Gastroesophageal sphincter (tissue), 4 donors: ENCODE results near the gene TSC22D3. TPM values are rescaled to one million over a fixed set of nuclear protein-coding genes. Genes with fewer than 3 reads are reported as not detected.
A peak's percentile ranks its signal among the peaks of the same experiment; 100 is the strongest.

Experiments used
- ATAC-seq: fragments of 150-250 bp; one replicate; pipeline ENCODE4 v1.9.1; 2016; ENCODE audit warnings: mild to moderate bottlenecking, moderate library complexity
- H3K27ac ChIP-seq, 4 donors: fragments of 200-600 bp; sonication (generic) in 3 of 4; 1 replicate in 3 of 4; 2 replicates in 1 of 4; pipeline ENCODE4 v1.5.1; 2016 to 2019
- H3K27me3 ChIP-seq: fragments of 200-600 bp; sonication (generic); one replicate; pipeline ENCODE4 v1.5.1; 2019
- H3K36me3 ChIP-seq, 2 donors: fragments of 200-600 bp; sonication (generic); one replicate each; pipeline ENCODE4 v1.5.1; 2019; ENCODE audit warnings: control low read depth in 1 of 2
- H3K4me1 ChIP-seq, 3 donors: fragments of 200-600 bp; sonication (generic); 1 replicate in 2 of 3; 2 replicates in 1 of 3; pipeline ENCODE4 v1.5.1; 2016 to 2019; ENCODE audit warnings: control low read depth in 2 of 3
- H3K4me3 ChIP-seq, 2 donors: fragments of 200-600 bp; sonication (generic); one replicate each; pipeline ENCODE4 v1.5.1; 2019; ENCODE audit warnings: mild to moderate bottlenecking in 1 of 2, moderate library complexity in 1 of 2
- H3K9me3 ChIP-seq, 3 donors: fragments of 200-600 bp; sonication (generic); one replicate each; pipeline ENCODE4 v1.5.1; 2017 to 2019; ENCODE audit warnings: control low read depth in 2 of 3
- EP300 ChIP-seq: sonication (generic); formaldehyde crosslinking; IDR thresholded peaks from one replicate; pipeline ENCODE4 v1.6.1; 2017; ENCODE audit warnings: antibody characterized with exemption, mild to moderate bottlenecking
- POLR2A ChIP-seq, 2 donors: fragments of 450-650 bp; IDR thresholded peaks; one replicate each; pipeline ENCODE4 v1.6.1; 2017; ENCODE audit warnings: antibody characterized with exemption in 2 of 2, mild to moderate bottlenecking in 2 of 2, moderate library complexity in 1 of 2
- POLR2AphosphoS5 ChIP-seq: sonication (generic); formaldehyde crosslinking; IDR thresholded peaks from one replicate; pipeline ENCODE4 v1.6.1; 2017; ENCODE audit warnings: antibody characterized with exemption
- WGBS, 2 donors: methylation state at CpG; one replicate each; pipeline ENCODE4 v1.1.5; 2018; ENCODE audit warnings: low coverage in 1 of 2; 5-methylcytosine and 5-hydroxymethylcytosine counted together
- total RNA-seq, 4 donors: library from RNA; depleted of rRNA; stranded (reverse); fragments of >200 nt; gene quantifications; one replicate each; pipeline ENCODE4 v1.1.0, GENCODE V29; 2016
- TF ChIP-seq, protein P1 (sequence below), 4 experiments: fragments of 200-600 bp in 2 of 4; fragments of 450-650 bp in 2 of 4; sonication (generic) in 1 of 4; IDR thresholded peaks; one replicate each; pipeline ENCODE4 v1.5.1; 2017 to 2019; ENCODE audit warnings: antibody characterized with exemption in 4 of 4, mild to moderate bottlenecking in 2 of 4, moderate library complexity in 2 of 4

Gene TSC22D3
- total RNA-seq, 4 donors from 2014 or later = 561 to 849 (median 691) TPM

DNA sequence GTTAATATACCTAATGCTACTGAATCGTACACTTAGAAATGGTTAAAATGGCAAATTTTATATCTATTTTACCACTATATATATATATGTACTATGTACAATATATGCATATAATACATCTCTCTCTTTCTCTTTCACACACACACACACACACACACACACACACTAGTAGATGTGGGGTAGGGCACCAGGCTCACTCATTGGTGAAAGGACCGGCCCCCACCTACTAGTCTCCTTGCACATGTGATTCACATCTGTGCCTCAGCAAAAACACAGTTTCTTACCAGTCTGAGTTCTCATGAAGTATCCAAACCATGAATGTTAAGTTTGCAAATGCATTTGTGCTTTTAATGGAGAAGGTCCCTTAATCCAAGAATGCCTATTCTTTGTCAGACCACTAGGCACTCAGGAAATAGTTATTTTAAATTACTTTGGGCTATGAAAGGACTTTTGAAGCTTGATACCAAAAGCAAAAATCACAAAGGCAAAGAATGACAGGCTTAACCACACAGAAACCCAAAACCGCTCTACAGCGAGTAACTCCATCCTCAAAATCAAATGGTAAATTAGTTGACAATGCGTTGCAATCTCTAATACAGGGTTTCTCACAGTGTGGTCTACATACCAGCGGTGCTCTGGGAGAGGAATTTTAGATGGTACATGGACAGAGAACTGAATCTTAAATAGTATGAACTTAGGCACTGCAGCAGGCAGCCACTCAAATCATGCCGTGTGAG, 5.8 kb downstream of the TSC22D3 start:
- Histone ChIP-seq H3K9me3 (no peaks in the 10 kb centered on the region), H3K36me3 (no peaks in the 10 kb centered on the region), H3K27ac (no peak overlapping the region), H3K4me3 (no peak overlapping the region), H3K4me1 (peaks cover 0 to 36% (median 0%) of the 10 kb centered on the region in 3 donors), H3K27me3 (no peaks in the 10 kb centered on the region)
- TF ChIP-seq EP300 (no peak), POLR2A (IDR thresholded peaks at IDR 0.05) (no peak), POLR2AphosphoS5 (no peak)
- TF ChIP-seq, protein P1, sequence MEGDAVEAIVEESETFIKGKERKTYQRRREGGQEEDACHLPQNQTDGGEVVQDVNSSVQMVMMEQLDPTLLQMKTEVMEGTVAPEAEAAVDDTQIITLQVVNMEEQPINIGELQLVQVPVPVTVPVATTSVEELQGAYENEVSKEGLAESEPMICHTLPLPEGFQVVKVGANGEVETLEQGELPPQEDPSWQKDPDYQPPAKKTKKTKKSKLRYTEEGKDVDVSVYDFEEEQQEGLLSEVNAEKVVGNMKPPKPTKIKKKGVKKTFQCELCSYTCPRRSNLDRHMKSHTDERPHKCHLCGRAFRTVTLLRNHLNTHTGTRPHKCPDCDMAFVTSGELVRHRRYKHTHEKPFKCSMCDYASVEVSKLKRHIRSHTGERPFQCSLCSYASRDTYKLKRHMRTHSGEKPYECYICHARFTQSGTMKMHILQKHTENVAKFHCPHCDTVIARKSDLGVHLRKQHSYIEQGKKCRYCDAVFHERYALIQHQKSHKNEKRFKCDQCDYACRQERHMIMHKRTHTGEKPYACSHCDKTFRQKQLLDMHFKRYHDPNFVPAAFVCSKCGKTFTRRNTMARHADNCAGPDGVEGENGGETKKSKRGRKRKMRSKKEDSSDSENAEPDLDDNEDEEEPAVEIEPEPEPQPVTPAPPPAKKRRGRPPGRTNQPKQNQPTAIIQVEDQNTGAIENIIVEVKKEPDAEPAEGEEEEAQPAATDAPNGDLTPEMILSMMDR (IDR thresholded peaks at IDR 0.05) = no peak
- no peak for ATAC-seq
- 87 to 97% methylated on average over 4 to 5 of the region's 7 CpGs for WGBS, 2 donors

DNA sequence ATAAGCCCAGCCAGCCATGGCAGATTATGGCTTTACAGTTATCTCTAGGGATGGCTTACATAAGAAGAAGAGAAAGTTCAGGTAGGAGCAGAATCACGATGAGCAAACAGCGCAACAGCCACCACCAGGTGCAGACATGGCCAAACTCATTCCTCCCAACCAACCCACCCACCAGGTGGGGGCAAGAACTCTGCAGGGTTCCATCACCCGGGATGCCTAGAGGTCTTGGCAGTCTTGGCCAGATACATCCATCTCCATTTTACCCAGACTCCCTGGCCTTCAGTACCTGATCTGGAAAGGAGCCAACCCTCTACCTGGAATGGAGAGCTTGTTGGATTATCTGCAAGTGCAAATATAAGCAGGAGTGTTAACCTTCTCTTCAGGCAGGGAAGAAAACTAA, 7.5 kb downstream of the TSC22D3 start:
- H3K4me1 ChIP-seq = peaks cover 0 to 28% (median 0%) of the 10 kb centered on the region in 3 donors
- TF ChIP-seq POLR2A (IDR thresholded peaks at IDR 0.05) = no peak
- no peak for TF ChIP-seq EP300
- no peak for TF ChIP-seq POLR2AphosphoS5
- TF ChIP-seq, protein P1 (IDR thresholded peaks at IDR 0.05) = no peak
- WGBS, 2 donors = 80 to 89% methylated on average over 1 to 3 of the region's 3 CpGs
- peak overlapping the region in 1 of 4 donors; percentile 35 for H3K27ac ChIP-seq
- no peaks in the 10 kb centered on the region for H3K9me3 ChIP-seq
- no peaks in the 10 kb centered on the region for H3K27me3 ChIP-seq
- no peak for ATAC-seq
- H3K4me3 ChIP-seq = no peak overlapping the region
- H3K36me3 ChIP-seq = no peaks in the 10 kb centered on the region

DNA sequence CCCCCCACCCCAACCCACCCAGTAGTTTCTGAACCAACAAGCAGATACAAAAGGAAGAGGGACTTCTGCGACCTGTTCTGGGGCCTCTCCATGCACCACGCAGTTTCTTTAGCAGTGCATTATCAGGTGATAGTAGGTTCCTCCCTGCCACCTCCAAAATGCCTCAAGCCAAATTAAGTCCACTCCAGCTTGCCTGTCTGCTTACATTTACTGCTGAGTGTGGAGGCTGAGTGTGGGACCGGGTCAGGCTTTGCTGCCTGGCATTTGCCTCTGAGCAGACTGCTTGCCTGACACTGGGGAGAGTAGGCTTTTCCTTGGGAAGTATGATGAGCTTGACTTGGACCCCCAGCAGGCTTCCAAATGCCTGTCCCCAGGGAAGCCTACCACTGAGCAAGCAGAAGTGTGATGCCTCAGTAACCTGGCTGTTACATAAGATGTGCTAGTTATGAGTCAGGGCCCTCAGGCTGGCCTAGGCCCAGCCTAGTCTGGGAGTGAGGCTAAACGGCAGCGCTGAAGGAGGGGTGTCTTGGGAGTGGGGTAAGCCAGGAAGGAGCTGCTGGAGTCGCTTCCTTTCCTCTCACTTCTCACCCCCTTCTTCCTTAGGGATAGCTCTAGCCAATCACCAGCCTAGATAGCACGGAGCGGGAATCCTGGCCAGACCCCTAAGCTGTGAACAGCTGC, 9.0 kb downstream of the TSC22D3 start:
- no peak for TF ChIP-seq EP300
- no peak for TF ChIP-seq POLR2AphosphoS5
- TF ChIP-seq, protein P1 (IDR thresholded peaks at IDR 0.05) = no peak
- no peak for TF ChIP-seq POLR2A (IDR thresholded peaks at IDR 0.05)
- Histone ChIP-seq H3K4me3 (no peak overlapping the region), H3K27ac (peak overlapping the region in 3 of 4 donors; percentile 35 to 55 (median 38)), H3K27me3 (no peaks in the 10 kb centered on the region), H3K4me1 (peaks cover 0 to 21% (median 0%) of the 10 kb centered on the region in 3 donors), H3K9me3 (no peaks in the 10 kb centered on the region), H3K36me3 (no peaks in the 10 kb centered on the region)
- ATAC-seq = peak; percentile 91
- 40 to 71% methylated on average over 1 to 2 of the region's 8 CpGs for WGBS, 2 donors

DNA sequence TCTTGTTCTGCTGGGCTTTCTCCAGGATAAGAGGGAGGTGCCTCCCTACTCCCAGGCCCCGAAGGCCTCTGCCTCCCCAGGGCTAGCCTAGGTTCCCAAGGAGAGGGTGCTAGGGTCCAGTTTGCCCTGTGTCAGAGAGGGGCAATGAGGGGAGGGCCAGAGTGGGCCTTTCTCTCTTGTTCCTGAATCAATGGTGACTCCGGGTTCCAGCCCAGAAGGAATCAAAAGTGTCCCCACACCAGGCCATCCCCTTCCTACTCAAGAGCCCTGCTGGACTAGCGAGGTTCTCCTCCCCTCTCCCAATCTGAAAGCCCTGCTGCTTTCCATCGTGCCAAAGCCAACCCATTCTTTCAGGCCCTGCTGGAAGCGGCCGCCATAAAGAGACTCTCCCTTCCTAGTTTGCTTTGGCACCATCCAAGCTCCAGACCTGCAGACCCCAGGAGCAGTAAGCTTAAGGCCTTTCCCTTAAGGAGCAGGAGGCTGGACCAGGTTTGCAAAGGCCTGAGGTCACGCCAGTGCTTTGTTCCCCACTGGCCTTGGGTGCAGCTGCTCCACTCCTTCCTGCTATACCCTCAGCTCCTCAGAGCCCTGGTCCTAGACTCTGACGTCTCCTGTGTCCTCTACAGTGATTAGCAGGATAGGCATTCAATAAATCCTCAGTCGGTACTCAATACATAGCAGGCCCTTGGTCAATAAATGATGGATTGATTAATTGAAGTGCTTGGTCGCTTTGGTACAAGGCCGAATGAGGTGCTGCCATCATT, 10.6 kb downstream of the TSC22D3 start:
- Histone ChIP-seq H3K9me3 (no peaks in the 10 kb centered on the region), H3K4me3 (no peak overlapping the region), H3K4me1 (peaks cover 0 to 21% (median 0%) of the 10 kb centered on the region in 3 donors), H3K27ac (no peak overlapping the region), H3K27me3 (no peaks in the 10 kb centered on the region), H3K36me3 (peaks cover 0 to 4% of the 10 kb centered on the region in 2 donors)
- no peak for TF ChIP-seq POLR2A (IDR thresholded peaks at IDR 0.05)
- no peak for TF ChIP-seq EP300
- TF ChIP-seq, protein P1 (IDR thresholded peaks at IDR 0.05) = no peak
- no peak for TF ChIP-seq POLR2AphosphoS5
- 84 to 100% methylated on average over 3 to 4 of the region's 11 CpGs for WGBS, 2 donors
- no peak for ATAC-seq
